Eye (tissue), 1 donor: ENCODE data around the gene MSH5.

Source experiments
- DNase-seq: peaks from one replicate; pipeline ENCODE4 v3.0.0-alpha.2; 2015

The MSH5 gene

GRCh38 chr6:31730631-31731086 is 9.1 kb upstream of the MSH5 start:
- no peak for DNase-seq

GRCh38 chr6:31732029-31732428 is 7.8 kb upstream of the MSH5 start:
- DNase-seq = no peak

- DNase-seq = no peak
Observed at GRCh38 chr6:31733734-31734133, 6.1 kb upstream of the MSH5 start.

GRCh38 chr6:31734247-31734820 is 5.5 kb upstream of the MSH5 start:
- no peak for DNase-seq

GRCh38 chr6:31734821-31735406 is 4.9 kb upstream of the MSH5 start:
- DNase-seq = peak; percentile 74

- DNase-seq = peak; percentile 88
Observed at GRCh38 chr6:31736021-31736767, 3.6 kb upstream of the MSH5 start, which contains the start of gene CLIC1. CLIC1 (minus strand) TSS chr6:31736530; CDS start chr6:31736300, 230 bp downstream.

GRCh38 chr6:31736768-31737314 is 3.0 kb upstream of the MSH5 start:
- no peak for DNase-seq

GRCh38 chr6:31737315-31737990 is 2.4 kb upstream of the MSH5 start:
- DNase-seq = peak; percentile 88

- peak; percentile 72 for DNase-seq
Observed at GRCh38 chr6:31737991-31738979, 1.5 kb upstream of the MSH5 start.

GRCh38 chr6:31740397-31741223 is 805 bp downstream of the MSH5 start:
- DNase-seq = no peak

- no peak for DNase-seq
Observed at GRCh38 chr6:31741815-31742214, 2.0 kb downstream of the MSH5 start.

- no peak for DNase-seq
Observed at GRCh38 chr6:31742894-31743293, 3.1 kb downstream of the MSH5 start.

- DNase-seq = no peak
Observed at GRCh38 chr6:31744422-31744821, 4.6 kb downstream of the MSH5 start.

- no peak for DNase-seq
Observed at GRCh38 chr6:31749301-31750036, 9.7 kb downstream of the MSH5 start.

- no peak for DNase-seq
Observed at GRCh38 chr6:31750411-31751022, 10.7 kb downstream of the MSH5 start.

GRCh38 chr6:31752739-31753319 is 13.0 kb downstream of the MSH5 start:
- no peak for DNase-seq

GRCh38 chr6:31758281-31758680 is 18.5 kb downstream of the MSH5 start:
- no peak for DNase-seq

GRCh38 chr6:31760790-31761189 is 21.0 kb downstream of the MSH5 start:
- DNase-seq = no peak

GRCh38 chr6:31761343-31761742 is 21.5 kb downstream of the MSH5 start:
- DNase-seq = no peak
